NCI-H1694 treated with DMSO at 0.1 percent for 48 hours (cell line): ENCODE data around the gene FAM117B.
"Not testable (repeated sequence)": the region's sequence is repeated elsewhere in the genome, so short reads cannot be mapped to it uniquely, and the experiment has no call there.

Source experiments
- DNase-seq: peaks from one replicate; lab custom pipeline; 2025; lab: John Stamatoyannopoulos, UW

Gene FAM117B

DNA sequence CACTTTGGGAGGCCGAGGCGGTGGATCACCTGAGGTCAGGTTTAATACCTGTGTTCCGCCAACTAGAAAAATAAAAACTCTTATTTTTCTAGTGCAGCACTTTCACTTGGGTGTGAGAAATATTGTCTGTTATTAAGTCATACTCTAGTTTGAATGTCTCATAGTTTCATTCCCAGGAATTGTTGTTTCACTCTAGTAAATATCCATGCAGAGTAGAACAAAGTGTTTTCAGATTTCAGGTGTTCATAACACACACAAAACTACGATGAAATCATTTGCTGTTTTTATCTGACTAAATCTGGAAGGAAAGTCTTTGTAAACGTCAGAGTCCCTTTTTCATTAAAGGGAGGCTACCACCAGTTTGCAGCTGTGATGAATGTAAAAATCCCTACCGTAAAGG is 4.0 kb downstream of the FAM117B start:
- DNase-seq: no peak

DNA sequence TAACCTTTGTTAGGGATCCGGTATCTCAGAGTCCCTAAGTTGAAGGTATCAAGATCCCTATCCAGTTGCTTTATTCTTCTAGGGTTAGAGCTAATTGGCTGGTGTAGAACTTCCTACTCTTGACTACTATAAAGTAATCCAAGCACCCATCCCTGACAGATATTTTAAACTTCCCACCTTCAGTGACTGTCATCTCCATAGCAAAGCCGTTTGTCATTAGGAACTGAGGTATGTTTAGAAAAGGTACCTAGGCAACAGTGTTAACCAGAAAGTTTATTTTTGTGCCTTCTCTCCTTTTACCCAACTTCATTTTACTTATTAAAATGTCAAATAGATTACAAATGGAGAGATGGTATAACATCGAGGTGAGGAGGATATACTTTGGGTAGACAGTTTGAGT is 4.5 kb downstream of the FAM117B start:
- no peak for DNase-seq

DNA sequence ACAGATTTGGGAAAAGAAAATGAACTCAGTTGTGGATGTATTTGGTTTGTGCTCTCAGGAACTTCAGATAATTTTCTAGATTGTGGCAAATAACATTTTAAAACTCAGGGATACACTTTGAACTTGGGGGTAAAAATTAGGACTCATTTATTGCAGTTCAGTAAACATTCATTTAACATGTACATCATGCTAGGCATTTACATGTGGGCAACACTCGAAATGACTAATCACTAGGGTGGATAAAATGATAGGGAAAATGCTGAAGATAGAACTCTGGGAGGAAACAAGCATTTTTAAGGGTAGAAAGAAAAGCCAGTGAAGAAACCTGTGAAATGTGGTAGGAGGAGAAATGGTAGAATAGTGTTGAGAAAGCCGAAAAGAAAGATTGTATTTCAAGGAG is 7.8 kb downstream of the FAM117B start:
- no peak for DNase-seq

DNA sequence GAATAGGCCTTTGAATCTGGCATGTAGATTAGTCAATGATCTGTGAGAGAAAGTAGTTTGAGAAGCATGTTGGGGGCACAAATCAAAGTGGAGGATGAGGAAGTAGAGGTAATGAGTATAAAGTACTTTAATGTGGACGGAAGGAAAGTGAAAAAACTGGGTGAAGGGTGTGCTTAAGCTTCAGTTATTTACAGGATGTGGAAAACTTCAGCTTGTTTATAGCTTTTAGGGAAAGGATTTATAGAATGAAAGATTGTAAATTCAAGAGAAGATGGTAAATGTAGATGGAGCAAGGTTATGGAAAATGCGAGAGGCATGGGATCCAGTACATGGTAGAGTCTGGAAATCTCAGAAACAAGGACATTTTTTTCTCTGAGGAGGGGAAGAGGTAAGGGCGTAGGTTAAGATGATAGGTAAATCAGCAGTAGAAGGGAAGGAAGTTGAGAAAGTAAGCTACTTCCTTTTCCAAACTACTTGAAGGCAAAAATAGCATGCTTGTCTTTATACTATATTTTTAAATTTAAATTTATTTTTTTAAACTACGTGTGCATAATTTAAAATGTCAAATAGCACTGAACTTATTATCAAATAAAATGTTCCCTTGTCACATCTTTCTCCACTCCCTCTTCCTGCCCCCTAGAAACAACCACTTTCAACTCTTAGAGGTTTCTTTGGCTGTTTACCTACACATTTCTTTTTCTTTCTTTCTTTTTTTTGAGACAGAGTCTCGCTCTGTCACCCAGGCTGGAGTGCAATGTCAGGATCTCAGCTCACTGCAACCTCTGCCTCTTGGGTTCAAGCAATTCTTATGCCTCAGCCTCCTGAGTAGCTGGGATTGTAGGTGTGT is 8.5 kb downstream of the FAM117B start:
- DNase-seq: no peak

DNA sequence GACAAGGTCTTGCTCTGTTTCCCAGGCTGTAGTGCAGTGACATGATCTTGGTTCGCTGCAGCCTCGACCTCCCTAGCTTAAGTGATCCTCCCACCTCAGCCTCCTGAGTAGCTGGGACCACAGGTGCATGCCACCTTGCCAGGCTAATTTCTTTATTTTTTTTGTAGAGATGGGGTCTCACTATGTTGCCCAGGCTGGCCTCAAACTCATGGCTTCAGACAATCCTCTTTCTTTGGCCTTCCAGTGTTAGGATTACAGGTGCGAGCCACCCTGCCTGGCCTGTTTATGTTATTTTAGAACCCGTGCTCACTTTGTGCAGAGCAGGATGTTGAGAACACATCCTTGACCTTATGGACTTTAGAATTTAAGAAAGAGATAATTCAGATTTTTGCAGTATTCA is 17.4 kb downstream of the FAM117B start:
- no peak for DNase-seq

DNA sequence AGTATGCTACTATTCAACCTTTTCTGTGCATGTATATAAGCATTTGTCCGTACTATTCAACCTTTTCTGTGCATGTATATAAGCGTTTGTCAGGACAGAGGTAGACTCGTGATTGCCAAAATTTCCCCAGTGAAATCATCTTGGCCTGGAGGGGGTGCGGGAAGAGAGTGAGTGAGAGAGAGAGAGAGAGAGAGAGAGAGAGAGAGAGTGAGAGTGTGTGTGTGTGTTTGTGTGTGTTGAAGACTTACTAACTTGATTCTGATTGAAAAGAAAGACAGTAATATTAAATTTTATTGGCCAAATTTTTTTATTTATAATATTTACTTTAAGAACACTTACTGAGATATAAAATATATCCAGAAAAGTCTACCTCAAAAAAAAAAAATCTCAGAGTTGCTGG is 19.1 kb downstream of the FAM117B start:
- DNase-seq: no peak

DNA sequence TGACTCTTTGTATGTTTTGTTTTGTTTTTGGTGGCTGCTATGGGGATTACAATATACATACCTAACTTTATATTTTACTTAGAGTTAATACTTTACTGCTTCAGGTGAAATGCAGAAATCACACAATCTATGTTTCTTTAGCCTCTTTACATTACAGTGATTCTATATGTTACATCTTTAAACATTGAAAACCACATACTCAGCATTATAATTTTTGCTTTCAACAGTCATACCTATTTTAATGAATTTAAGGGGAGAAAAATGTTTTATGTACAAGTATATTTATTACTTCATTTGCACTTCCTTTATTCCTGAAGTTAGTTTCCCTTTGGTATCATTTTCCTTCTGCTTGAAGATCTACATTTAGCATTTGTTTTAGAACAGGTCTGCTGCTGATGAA is 23.1 kb downstream of the FAM117B start:
- no peak for DNase-seq

DNA sequence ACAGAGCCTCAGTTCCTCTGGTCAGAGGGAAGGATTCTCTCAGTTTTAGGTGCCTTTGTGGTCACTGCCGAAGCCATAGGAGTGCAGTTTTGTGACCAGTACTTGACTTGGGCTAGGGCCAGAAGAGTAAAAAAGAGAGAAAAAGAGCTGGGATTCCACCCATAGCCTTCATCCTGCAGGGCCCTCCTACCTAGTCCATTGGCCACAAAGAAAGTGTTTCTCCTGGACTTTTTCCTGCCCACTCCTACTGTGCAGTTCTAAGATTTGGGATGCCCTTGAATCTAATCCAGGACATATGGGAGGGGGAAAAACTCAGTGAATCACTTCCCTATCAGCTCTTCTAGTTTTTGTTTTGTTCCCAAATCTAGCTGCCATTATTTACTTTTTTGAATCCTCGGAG is 26.0 kb downstream of the FAM117B start:
- DNase-seq: no peak

DNA sequence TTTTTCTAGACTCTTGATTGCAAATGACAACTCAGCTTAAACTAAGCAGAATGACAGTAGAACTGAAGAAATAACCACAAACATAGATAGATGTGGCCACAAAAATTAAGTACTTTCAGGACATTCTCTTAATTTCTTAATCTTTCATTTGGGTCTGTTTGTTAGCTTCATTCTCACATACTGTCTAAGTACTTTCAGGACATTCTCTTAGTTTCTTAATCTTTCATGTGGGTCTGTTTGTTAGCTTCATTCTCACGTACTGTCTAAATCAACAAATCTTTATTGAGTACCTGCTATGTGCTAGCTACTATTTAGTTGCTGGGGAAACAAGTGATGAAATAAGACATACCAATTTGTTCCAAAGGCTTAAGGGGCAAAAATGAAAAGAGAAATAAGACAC is 35.1 kb downstream of the FAM117B start:
- DNase-seq: no peak

DNA sequence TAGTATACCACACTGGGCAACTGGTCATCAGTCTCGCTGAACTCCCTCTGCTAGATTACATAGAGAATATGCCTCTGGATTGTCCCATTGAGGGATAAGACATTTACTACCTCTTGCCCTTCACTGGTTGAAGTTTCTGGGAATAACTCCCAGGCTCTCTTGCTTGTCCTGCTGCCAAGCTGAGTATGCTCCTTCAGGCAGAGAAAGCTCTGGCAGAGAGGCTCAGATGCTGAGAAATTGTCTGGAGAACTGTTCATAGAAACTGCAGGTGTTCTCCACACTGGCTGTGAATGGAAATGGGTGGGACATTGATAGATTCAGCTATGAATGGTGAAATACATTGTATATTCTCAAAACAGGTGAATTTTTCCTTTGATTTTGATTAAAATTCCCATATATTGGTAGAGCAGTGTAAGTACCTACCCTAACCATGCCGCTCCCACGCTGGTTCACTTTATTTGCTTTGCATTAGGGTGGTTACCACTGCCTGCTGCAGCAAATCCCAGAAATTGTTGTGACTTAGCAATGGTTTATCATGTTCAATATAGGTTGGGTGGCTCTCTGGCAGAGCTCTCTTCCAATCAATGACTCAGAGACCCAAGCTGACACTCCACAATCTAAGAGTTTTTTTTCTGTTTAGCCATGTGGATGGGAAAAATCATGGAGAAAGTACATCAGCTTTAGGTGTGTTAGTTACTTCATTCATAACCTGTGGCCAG is 36.7 kb downstream of the FAM117B start:
- no peak for DNase-seq

DNA sequence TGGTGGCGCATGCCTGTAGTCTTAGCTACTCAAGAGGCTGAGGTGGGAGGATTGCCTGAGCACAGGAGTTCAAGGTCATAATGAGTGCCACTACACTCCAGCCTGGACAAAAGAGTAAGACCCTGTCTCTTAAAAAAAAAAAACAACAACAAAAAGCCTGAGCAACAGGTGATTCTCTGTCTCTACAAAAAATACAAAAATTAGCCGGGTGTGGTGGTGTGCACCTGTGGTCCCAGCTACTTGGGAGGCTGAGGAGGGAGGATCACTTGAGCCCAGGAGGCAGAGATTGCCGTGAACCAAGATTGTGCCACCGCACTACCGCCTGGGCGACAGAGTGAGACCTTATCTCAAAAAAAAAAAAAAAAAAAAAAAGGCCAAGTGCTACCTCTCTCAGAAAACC is 40.3 kb downstream of the FAM117B start:
- not testable (repeated sequence) for DNase-seq

DNA sequence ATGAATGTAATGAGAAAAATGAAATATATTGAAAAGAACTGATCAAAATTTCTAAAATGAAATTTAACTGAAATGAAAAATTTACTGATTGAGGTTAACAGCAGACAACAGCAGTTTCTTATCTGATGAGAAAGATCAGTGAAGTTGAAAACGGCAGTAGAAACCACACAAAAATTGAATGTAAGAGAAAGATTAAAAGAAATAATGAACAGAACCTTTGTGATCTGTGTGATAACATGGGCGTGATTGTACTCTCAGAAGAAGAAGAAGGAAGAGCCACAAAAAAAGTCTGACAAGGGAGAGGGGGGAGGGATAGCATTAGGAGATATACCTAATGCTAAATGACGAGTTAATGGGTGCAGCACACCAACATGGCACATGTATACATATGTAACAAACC is 45.2 kb downstream of the FAM117B start:
- no peak for DNase-seq

DNA sequence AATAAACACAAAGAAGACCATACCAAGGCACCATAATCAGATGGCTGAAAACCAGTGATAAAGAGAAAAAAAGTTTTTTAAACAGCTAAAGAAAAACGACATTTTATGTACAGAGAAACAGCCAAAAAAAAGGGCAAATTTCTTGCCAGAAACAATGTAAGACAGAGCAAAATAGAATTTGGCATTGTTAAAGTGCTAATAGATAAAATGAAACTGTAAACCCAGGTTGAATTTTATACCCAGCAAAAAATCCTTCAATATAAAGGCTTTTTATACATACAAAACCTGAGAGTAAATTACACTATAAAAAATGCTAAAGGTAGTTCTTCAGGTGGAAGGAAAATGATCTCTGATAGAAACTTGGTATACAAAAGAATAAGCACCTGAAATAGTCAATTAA is 45.7 kb downstream of the FAM117B start:
- no peak for DNase-seq

DNA sequence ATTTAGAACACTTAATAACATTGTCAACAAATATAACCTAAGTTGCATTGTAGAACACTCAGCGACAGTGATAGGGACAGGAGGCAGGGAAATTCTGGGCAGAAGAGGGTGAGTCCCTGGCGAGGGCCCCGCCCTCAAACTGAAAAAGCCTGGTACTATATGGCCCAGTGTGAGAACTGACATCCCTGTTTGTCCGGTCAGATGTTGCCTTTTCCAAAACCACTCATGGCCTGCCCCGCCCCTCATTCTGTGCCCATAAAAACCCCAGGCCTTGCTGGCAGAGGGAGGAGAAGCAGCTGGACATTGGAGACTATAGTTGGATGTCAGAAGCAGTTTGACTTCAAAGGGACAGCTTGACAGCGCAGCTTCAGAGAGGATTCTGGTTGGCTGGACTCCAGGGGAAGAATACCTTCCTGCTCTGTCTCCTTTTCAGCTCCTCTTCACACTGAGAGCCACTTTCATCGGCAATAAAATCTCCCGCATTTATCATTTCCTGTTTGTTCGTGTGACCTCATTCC is 47.0 kb downstream of the FAM117B start:
- no peak for DNase-seq

DNA sequence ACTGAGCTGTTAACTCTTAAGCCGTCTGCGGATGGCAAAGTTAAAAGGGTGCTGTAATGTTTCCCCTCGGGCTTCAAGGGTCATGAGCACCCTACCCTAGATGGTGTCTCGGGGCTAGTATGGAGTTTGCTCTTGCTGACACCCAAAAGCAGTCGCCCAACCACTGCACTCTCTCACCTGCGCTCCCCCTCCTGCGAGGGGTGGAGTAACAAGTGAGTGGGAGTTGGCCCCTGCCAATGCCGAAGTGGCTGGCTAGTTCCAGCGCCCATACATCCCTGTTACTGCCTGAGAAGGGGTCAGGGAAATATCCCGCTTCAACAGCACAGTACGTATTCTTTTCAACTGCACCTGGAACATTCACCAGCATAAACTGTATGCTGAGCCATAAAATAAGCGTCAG is 47.5 kb downstream of the FAM117B start:
- DNase-seq: no peak

DNA sequence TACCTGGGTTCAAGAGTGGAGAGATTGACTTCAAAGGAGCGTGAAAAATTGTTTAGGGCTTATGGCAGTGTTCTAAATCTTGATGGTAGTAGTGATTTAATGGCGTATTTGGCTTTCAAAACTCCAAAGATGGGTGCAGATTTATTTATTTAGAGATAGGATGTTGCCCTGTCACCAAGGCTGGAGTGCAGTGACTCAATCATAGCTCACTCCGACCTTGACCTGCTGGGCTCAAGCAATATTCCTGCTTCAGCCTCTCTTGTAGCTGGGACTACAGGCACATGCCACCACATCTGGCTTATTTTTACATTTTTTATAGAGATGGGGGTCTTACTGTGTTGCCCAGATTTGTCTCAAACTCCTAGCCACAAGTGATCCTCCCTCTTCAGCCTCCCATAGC is 52.5 kb downstream of the FAM117B start:
- DNase-seq: no peak

DNA sequence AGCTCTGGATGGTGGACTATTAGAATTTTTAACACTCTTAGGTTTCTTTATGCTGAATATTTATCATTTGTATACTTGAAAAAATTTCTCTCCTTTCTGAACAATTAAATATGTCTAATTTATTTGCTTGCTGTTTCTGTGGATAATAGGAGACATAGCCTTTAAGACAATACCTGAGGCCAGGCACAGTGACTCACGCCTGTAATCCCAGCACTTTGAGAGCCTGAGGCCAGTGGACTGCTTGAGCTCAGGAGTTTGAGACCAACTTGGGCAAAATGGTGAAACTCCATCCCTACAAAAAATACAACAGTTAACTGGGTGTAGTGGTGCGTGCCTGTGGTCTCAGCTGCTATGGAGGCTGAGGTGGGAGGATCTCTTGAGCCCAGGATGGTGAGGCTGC is 54.7 kb downstream of the FAM117B start:
- DNase-seq: no peak

DNA sequence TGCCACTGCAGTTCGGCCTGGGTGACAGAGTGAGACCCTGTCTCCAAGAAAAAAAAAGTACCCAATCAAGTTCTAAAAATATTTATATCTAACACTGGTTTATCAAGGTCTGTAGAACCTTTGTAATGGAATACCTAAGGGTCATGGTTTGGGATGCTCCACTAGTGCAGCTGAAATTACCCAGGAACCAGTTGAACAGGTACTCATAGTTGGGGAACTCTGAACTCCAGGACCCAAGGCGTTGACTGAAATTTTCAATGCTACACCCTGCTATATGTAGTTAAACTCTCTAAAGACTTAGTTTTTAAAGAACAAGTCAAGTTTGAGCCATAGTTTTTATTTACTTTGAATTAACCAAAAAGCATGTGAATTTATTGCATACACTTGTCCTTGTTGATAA is 55.1 kb downstream of the FAM117B start:
- DNase-seq: no peak

DNA sequence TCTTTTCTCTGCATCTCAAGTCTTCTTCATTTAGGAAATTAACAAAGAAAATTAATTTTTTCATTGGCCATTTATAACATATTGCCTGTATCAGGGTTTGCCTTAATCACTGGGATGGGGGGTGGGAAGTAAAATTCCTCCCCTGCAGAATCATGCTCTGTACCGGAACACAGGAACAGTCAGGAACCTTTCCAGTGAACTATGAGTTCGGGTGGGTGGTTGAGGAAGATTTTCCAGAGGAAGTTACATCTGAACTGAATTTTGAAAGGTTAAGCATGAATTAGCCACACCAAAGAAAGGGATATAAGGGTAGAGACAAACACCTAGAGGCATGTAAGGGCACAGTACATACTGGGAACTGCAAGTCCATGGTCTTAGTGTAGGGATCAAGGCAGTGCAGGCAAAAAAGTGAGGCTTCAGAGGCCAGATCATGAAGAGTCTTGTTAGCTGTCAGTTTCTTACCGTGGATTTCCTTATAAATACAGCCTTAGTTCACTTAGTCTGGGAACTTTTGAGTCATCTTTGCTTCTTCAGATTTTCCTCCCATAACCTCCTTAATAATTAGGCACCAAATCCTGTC is 55.6 kb downstream of the FAM117B start:
- no peak for DNase-seq

DNA sequence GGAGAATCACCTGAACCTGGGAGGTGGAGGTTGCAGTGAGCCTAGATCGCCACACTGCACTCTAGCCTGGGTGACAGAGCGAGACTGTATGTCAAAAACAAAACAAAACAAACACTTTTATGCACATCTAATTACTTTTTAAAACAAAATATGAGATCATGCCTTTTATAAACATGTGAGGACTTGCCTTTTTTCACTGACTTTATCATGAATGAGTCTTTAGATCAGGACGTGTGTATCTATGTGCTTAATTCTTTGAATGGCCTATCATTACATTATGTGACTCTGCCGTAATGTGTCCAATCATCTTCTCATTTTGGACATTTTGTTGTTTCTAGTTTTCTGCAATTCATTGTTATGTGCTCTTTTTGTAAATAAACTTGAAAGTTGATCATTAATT is 58.7 kb downstream of the FAM117B start:
- no peak for DNase-seq

DNA sequence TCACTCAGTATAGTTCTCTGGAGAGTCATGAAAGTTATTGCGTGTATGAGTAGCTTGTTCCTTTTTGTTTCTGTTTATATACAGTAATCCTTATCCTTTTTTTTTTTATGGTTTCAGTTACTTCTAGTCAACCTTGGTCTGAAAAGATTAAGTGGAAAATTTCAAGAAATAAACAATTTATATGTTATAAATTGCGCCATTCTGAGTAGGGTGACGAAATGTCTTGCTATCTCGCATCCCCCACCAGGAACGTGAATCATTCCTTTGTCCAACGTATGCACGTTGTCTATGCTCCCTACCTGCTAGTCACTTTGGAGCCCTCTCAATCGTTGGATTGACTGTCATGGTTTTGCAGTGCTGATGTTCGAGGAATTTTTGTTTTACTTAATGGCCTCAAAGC is 60.4 kb downstream of the FAM117B start:
- no peak for DNase-seq

DNA sequence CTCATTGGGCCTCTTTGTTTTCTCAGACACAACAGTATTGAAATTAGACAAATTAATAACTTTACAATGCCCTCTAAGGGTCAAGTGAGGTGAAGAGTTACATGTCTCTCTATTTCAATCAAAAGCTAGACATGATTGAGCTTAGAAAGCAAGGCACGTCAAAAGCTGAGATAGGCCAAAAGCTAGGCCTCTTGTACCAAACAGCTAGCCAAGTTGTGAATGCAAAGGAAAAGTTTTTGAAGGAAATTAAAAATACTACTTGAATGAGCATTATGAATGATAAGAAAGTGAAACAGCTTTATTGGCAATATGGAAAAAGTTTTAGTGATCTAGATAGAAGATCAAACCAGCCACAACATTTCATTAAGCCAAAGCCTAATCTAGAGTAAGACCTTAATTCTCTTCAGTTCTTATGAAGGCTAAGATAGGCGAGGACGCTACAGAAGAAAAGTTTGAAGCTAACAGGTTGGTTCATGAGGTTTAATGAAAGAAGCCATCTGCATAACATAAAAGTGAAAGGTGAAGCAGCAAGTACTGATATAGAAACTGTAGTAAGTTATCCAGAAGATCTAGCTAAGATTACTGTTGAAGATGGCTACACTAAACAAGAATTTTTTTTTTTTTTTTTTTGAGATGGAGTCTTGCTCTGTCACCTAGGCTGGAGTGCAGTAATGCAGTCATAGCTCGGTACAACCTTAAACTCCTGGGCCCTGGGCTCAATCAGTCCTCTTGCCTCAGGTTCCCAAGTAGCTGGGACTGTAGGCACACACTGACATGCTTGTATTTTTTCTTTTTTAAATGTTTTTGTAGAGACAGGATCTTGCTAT is 65.5 kb downstream of the FAM117B start:
- no peak for DNase-seq
